CD14-positive monocyte (primary cell): ENCODE results near the gene CSN2. TPM values are rescaled to one million over a fixed set of nuclear protein-coding genes. Genes with fewer than 3 reads are reported as not detected.

ENCODE experiments used
- DNase-seq, 3 donors: peaks; one replicate each; pipeline ENCODE4 v3.0.0-alpha.2; 2011 to 2022
- H2AFZ ChIP-seq: 2 replicates; pipeline ENCODE4 v1.6.0; 2012; ENCODE audit warnings: mild to moderate bottlenecking, low read depth, low read length, inconsistent platforms; ENCODE audit not compliant: insufficient read depth, poor library complexity, severe bottlenecking
- H3K27ac ChIP-seq, 2 donors: 1 replicate in 1 of 2; 2 replicates in 1 of 2; pipeline ENCODE4 v1.5.1; 2012 to 2013; ENCODE audit warnings: low read length in 2 of 2, control low read depth in 1 of 2, inconsistent platforms in 1 of 2, low read depth in 1 of 2, mild to moderate bottlenecking in 1 of 2
- H3K27me3 ChIP-seq, 2 donors: one replicate each; pipeline versions ENCODE4 v1.6.0 to v1.6.1; 2011 to 2013; ENCODE audit warnings: low read length in 2 of 2; ENCODE audit not compliant: control insufficient read depth in 2 of 2, insufficient read depth in 2 of 2
- H3K36me3 ChIP-seq, 2 donors: replicated peaks in 1 of 2; 1 replicate in 1 of 2; 2 replicates in 1 of 2; pipeline versions ENCODE4 v1.5.1 to v1.6.1; 2012 to 2013; ENCODE audit warnings: low read length in 2 of 2, control low read depth in 1 of 2, inconsistent platforms in 1 of 2, mild to moderate bottlenecking in 1 of 2; ENCODE audit not compliant: insufficient read depth in 2 of 2, control insufficient read depth in 1 of 2
- H3K4me1 ChIP-seq, 2 donors: 1 replicate in 1 of 2; 2 replicates in 1 of 2; pipeline versions ENCODE4 v1.5.1 to v1.6.1; 2012 to 2013; ENCODE audit warnings: low read length in 2 of 2, control low read depth in 1 of 2, inconsistent platforms in 1 of 2, mild to moderate bottlenecking in 1 of 2, moderate library complexity in 1 of 2; ENCODE audit not compliant: insufficient read depth in 2 of 2, control insufficient read depth in 1 of 2
- H3K4me2 ChIP-seq: replicated peaks from 2 replicates; pipeline ENCODE3; 2012; ENCODE audit warnings: low read length, moderate library complexity, mild to moderate bottlenecking; ENCODE audit not compliant: poor library complexity, severe bottlenecking; ENCODE audit errors: extremely low read depth
- H3K4me3 ChIP-seq, 3 experiments: fragments of 200-600 bp in 1 of 3; sonication (generic) in 1 of 3; replicated peaks in 1 of 3; 1 replicate in 2 of 3; 2 replicates in 1 of 3; pipeline ENCODE4 v1.5.1; 2011 to 2013; ENCODE audit warnings: low read length in 3 of 3, mild to moderate bottlenecking in 3 of 3, control low read depth in 2 of 3, low read depth in 2 of 3, inconsistent platforms in 1 of 3, moderate library complexity in 1 of 3
- H3K79me2 ChIP-seq: 2 replicates; pipeline ENCODE4 v1.6.0; 2012; ENCODE audit warnings: mild to moderate bottlenecking, control low read depth, inconsistent platforms, low read length, moderate library complexity; ENCODE audit not compliant: insufficient read depth
- H3K9ac ChIP-seq: 2 replicates; pipeline ENCODE4 v1.6.0; 2017; ENCODE audit warnings: low read length, mild to moderate bottlenecking; ENCODE audit not compliant: insufficient read depth, poor library complexity, severe bottlenecking
- H3K9me3 ChIP-seq, 2 donors: replicated peaks in 1 of 2; 1 replicate in 1 of 2; 2 replicates in 1 of 2; pipeline versions ENCODE4 v1.5.1 to v1.6.1; 2012 to 2013; ENCODE audit warnings: low read length in 2 of 2, control low read depth in 1 of 2; ENCODE audit not compliant: control insufficient read depth in 1 of 2, insufficient read depth in 1 of 2
- H4K20me1 ChIP-seq: 2 replicates; pipeline ENCODE4 v1.6.0; 2012; ENCODE audit warnings: mild to moderate bottlenecking, low read length, control low read depth, moderate library complexity; ENCODE audit not compliant: insufficient read depth
- H3K27ac Mint-ChIP-seq, 7 donors: one replicate each; pipeline ENCODE4 v1.8.0; 2020; ENCODE audit warnings: mild to moderate bottlenecking in 7 of 7, mixed read lengths in 7 of 7, moderate library complexity in 6 of 7, inconsistent platforms in 2 of 7
- H3K27me3 Mint-ChIP-seq, 3 donors: one replicate each; pipeline ENCODE4 v1.8.0; 2021 to 2022; ENCODE audit warnings: low read depth in 3 of 3, mild to moderate bottlenecking in 3 of 3, mixed read lengths in 3 of 3, moderate library complexity in 3 of 3, inconsistent platforms in 1 of 3
- H3K36me3 Mint-ChIP-seq, 2 donors: one replicate each; pipeline ENCODE4 v1.8.0; 2020; ENCODE audit warnings: mixed read lengths in 2 of 2, inconsistent platforms in 1 of 2, mild to moderate bottlenecking in 1 of 2
- H3K4me1 Mint-ChIP-seq: one replicate; pipeline ENCODE4 v1.8.0; 2020; ENCODE audit warnings: mild to moderate bottlenecking, mixed read lengths
- H3K4me3 Mint-ChIP-seq, 2 donors: one replicate each; pipeline ENCODE4 v1.8.0; 2020; ENCODE audit warnings: mild to moderate bottlenecking in 2 of 2, mixed read lengths in 2 of 2, moderate library complexity in 1 of 2
- H3K9me3 Mint-ChIP-seq, 7 donors: one replicate each; pipeline ENCODE4 v1.8.0; 2020 to 2022; ENCODE audit warnings: mixed read lengths in 7 of 7, mild to moderate bottlenecking in 6 of 7, moderate library complexity in 6 of 7, inconsistent platforms in 2 of 7
- WGBS: methylation state at CpG from one replicate; pipeline ENCODE4 v1.1.5; 2013; ENCODE audit warnings: missing lambda C conversion rate; ENCODE audit not compliant: insufficient coverage; 5-methylcytosine and 5-hydroxymethylcytosine counted together
- intact Hi-C, 2 donors: fragments of 100-400 bp; cut with micrococcal nuclease; formaldehyde crosslinking; loops; one replicate each; pipeline versions ENCODE4 v1.15.0 to v1.15.1; 2023
- polyA plus RNA-seq, 3 donors: library from polyadenylated mRNA; depleted of rRNA in 1 of 3; unstranded in 2 of 3; stranded (reverse) in 1 of 3; fragments of 300-500 nt in 2 of 3; fragments of >200 nt in 1 of 3; fragmentation: Illumina TruSeq in 2 of 3; gene quantifications; 1 replicate in 2 of 3; 2 replicates in 1 of 3; pipeline ENCODE4 v1.2.3, GENCODE V29; 2012 to 2021
- TF ChIP-seq, protein P1 (sequence below): fragments of 200-600 bp; IDR thresholded peaks from one replicate; pipeline ENCODE4 v1.8.0; 2022; ENCODE audit warnings: antibody characterized with exemption, mild to moderate bottlenecking

Gene CSN2
- polyA plus RNA-seq, 3 donors = not detected

GRCh38 chr4:69999420-69999819 is 33.9 kb upstream of the CSN2 start:
- Histone ChIP-seq H3K36me3 (no peaks in the 10 kb centered on the region), H3K9me3 (no peaks in the 10 kb centered on the region), H3K79me2 (no peaks in the 10 kb centered on the region), H2AFZ (no peak overlapping the region), H3K4me3 (no peak overlapping the region), H3K4me2 (no peak overlapping the region), H3K27ac (no peak overlapping the region), H3K4me1 (no peaks in the 10 kb centered on the region), H3K9ac (no peak overlapping the region), H4K20me1 (no peaks in the 10 kb centered on the region), H3K27me3 (no peaks in the 10 kb centered on the region)
- Mint-ChIP-seq H3K4me3 (no peak overlapping the region), H3K9me3 (no peaks in the 10 kb centered on the region), H3K27ac (no peak overlapping the region), H3K36me3 (no peaks in the 10 kb centered on the region), H3K27me3 (no peaks in the 10 kb centered on the region), H3K4me1 (no peaks in the 10 kb centered on the region)
- no peak for DNase-seq
- WGBS = no CpG with 5 or more reads among the region's 3 CpGs
- intact Hi-C loops = no loop called here
- TF ChIP-seq, protein P1, sequence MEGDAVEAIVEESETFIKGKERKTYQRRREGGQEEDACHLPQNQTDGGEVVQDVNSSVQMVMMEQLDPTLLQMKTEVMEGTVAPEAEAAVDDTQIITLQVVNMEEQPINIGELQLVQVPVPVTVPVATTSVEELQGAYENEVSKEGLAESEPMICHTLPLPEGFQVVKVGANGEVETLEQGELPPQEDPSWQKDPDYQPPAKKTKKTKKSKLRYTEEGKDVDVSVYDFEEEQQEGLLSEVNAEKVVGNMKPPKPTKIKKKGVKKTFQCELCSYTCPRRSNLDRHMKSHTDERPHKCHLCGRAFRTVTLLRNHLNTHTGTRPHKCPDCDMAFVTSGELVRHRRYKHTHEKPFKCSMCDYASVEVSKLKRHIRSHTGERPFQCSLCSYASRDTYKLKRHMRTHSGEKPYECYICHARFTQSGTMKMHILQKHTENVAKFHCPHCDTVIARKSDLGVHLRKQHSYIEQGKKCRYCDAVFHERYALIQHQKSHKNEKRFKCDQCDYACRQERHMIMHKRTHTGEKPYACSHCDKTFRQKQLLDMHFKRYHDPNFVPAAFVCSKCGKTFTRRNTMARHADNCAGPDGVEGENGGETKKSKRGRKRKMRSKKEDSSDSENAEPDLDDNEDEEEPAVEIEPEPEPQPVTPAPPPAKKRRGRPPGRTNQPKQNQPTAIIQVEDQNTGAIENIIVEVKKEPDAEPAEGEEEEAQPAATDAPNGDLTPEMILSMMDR = no peak

GRCh38 chr4:69995526-69996016 is 30.0 kb upstream of the CSN2 start, which contains the start of gene STATH:
Gene STATH, plus strand, starts transcription at chr4:69995966. Its CDS starts 2,472 bp downstream, at chr4:69998438.
- Mint-ChIP-seq H3K9me3 (no peaks in the 10 kb centered on the region), H3K27ac (no peak within 1 kb of the TSS), H3K27me3 (no peaks in the 10 kb centered on the region), H3K4me3 (no peak within 1 kb of the TSS), H3K36me3 (no peaks in the 10 kb centered on the region), H3K4me1 (no peaks in the 10 kb centered on the region)
- TF ChIP-seq, protein P1 = no peak
- no peak within 1 kb of the TSS for H3K4me2 ChIP-seq
- WGBS = no CpG with 5 or more reads among the region's 3 CpGs
- no peaks in the 10 kb centered on the region for H3K27me3 ChIP-seq
- DNase-seq = no peak
- intact Hi-C loops = no loop called here
- no peak within 1 kb of the TSS for H3K27ac ChIP-seq
- no peaks in the 10 kb centered on the region for H4K20me1 ChIP-seq
- no peaks in the 10 kb centered on the region for H3K4me1 ChIP-seq
- H3K9ac ChIP-seq = no peak within 1 kb of the TSS
- no peak within 1 kb of the TSS for H3K4me3 ChIP-seq
- no peaks in the 10 kb centered on the region for H3K36me3 ChIP-seq
- H3K79me2 ChIP-seq = no peaks in the 10 kb centered on the region
- no peak within 1 kb of the TSS for H2AFZ ChIP-seq
- H3K9me3 ChIP-seq = no peaks in the 10 kb centered on the region
